ENCODE results near the gene GIPC1. TPM values are rescaled to one million over a fixed set of nuclear protein-coding genes. Genes with fewer than 3 reads are reported as not detected.

GIPC1 gene
- total RNA-seq, 1 experiment from 2014 or later: 160 TPM

DNA sequence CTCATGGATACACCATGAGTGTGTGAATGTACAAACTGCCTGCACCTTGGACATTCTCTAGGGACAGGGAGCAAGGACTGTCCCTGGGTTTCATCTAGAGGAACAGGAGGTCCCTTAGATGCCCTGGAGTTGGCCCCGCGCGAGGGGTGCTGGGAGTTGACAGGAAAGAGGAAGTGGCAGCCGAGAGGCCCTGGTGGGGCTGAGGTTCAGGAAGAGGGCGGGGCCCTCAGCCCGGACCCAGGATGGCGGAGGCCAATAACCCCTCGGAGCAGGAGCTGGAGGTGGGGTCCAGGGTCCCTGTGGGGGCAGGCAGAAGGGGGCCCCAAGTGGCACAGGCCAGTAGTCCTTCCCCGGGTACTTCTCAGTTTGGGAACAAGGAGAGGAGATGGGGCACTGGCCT lies 55.9 kb downstream of the GIPC1 start:
- H3K27me3 ChIP-seq (ENCODE audit: control insufficient read depth, insufficient read depth, low read length): no peaks in the 10 kb centered on the region
- TF ChIP-seq, protein P1, sequence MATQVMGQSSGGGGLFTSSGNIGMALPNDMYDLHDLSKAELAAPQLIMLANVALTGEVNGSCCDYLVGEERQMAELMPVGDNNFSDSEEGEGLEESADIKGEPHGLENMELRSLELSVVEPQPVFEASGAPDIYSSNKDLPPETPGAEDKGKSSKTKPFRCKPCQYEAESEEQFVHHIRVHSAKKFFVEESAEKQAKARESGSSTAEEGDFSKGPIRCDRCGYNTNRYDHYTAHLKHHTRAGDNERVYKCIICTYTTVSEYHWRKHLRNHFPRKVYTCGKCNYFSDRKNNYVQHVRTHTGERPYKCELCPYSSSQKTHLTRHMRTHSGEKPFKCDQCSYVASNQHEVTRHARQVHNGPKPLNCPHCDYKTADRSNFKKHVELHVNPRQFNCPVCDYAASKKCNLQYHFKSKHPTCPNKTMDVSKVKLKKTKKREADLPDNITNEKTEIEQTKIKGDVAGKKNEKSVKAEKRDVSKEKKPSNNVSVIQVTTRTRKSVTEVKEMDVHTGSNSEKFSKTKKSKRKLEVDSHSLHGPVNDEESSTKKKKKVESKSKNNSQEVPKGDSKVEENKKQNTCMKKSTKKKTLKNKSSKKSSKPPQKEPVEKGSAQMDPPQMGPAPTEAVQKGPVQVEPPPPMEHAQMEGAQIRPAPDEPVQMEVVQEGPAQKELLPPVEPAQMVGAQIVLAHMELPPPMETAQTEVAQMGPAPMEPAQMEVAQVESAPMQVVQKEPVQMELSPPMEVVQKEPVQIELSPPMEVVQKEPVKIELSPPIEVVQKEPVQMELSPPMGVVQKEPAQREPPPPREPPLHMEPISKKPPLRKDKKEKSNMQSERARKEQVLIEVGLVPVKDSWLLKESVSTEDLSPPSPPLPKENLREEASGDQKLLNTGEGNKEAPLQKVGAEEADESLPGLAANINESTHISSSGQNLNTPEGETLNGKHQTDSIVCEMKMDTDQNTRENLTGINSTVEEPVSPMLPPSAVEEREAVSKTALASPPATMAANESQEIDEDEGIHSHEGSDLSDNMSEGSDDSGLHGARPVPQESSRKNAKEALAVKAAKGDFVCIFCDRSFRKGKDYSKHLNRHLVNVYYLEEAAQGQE (IDR thresholded peaks at IDR 0.05; ENCODE audit: insufficient read depth in 1 of 2, low read depth in 2 of 2, low read length in 1 of 2): no peak
- no peak for TF ChIP-seq TCF7L2 (IDR thresholded peaks at IDR 0.05; ENCODE audit: low read depth, low read length)
- ChIA-PET POLR2A (no interaction called here), CTCF (no interaction called here)
- no peaks in the 10 kb centered on the region for H3K9me3 ChIP-seq (ENCODE audit: control insufficient read depth, insufficient read depth, low read depth, low read length)
- peaks cover 5% of the 10 kb centered on the region for H3K4me1 ChIP-seq (ENCODE audit: control insufficient read depth, insufficient read depth, low read length)
- in situ Hi-C loops (cut with HindIII; ENCODE audit: low pct_unique_long_range_greater_than_20kb, low sequenced_read_pairs): no loop called here
- H3K4me3 ChIP-seq (ENCODE audit: low read depth in 2 of 2, low read length in 2 of 2): no peak overlapping the region
- no peak overlapping the region for H3K27ac ChIP-seq (ENCODE audit: low read length)
- intact Hi-C loops (cut with micrococcal nuclease; ENCODE audit: unreplicated experiment): no loop called here
- BruUV-seq (replicated peaks): no TSS peak
- ATAC-seq (no peak), DNase-seq (ENCODE audit: low read depth, low spot score) (no peak)
- no peaks in the 10 kb centered on the region; the same call in 1 of the 2 replicates for H3K36me3 ChIP-seq (ENCODE audit: control insufficient read depth, insufficient read depth, low read length)

DNA sequence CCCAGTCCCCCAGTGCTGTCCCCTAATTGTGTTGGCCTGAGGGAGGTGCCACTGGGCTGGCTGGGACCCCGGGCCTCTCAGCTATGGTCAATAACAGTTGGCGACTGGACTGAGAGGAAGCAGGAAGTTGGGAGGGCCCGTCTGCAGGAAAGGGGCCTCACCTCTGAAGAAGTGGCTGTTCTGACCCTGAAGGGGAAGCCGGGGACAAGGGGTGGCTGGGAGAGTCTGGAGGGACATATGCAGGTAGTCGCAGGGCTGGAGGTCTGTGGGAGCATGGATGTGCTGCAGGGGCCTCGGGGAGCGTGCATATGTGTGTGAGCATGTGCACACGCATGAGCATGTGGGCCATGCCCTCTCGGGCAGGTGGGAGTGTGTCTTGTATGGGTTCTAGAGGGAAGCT lies 56.9 kb downstream of the GIPC1 start:
- no peaks in the 10 kb centered on the region for H3K36me3 ChIP-seq (ENCODE audit: control insufficient read depth, insufficient read depth, low read length)
- CTCF ChIA-PET: no interaction called here
- H3K4me1 ChIP-seq (ENCODE audit: control insufficient read depth, insufficient read depth, low read length): peaks cover 8% of the 10 kb centered on the region
- no peak overlapping the region for H3K4me3 ChIP-seq (ENCODE audit: low read depth in 2 of 2, low read length in 2 of 2)
- no peak overlapping the region for H3K27ac ChIP-seq (ENCODE audit: low read length)
- no TSS peak for BruUV-seq (replicated peaks)
- no peak for DNase-seq (ENCODE audit: low read depth, low spot score)
- in situ Hi-C loops (cut with HindIII; ENCODE audit: low pct_unique_long_range_greater_than_20kb, low sequenced_read_pairs): no loop called here
- POLR2A ChIA-PET: no interaction called here
- H3K27me3 ChIP-seq (ENCODE audit: control insufficient read depth, insufficient read depth, low read length): no peaks in the 10 kb centered on the region
- ATAC-seq: no peak
- no peaks in the 10 kb centered on the region for H3K9me3 ChIP-seq (ENCODE audit: control insufficient read depth, insufficient read depth, low read depth, low read length)
- TF ChIP-seq SIN3A (IDR thresholded peaks at IDR 0.05; ENCODE audit: borderline replicate concordance, insufficient read depth, low read depth, low read length): no peak
- TF ChIP-seq TCF7L2 (IDR thresholded peaks at IDR 0.05; ENCODE audit: low read depth, low read length): no peak
- TF ChIP-seq, protein P1 (IDR thresholded peaks at IDR 0.05; ENCODE audit: insufficient read depth in 1 of 2, low read depth in 2 of 2, low read length in 1 of 2): no peak
- TF ChIP-seq POLR2AphosphoS5 (IDR thresholded peaks at IDR 0.05; ENCODE audit: low read depth, low read length): no peak
- TF ChIP-seq, protein P2, sequence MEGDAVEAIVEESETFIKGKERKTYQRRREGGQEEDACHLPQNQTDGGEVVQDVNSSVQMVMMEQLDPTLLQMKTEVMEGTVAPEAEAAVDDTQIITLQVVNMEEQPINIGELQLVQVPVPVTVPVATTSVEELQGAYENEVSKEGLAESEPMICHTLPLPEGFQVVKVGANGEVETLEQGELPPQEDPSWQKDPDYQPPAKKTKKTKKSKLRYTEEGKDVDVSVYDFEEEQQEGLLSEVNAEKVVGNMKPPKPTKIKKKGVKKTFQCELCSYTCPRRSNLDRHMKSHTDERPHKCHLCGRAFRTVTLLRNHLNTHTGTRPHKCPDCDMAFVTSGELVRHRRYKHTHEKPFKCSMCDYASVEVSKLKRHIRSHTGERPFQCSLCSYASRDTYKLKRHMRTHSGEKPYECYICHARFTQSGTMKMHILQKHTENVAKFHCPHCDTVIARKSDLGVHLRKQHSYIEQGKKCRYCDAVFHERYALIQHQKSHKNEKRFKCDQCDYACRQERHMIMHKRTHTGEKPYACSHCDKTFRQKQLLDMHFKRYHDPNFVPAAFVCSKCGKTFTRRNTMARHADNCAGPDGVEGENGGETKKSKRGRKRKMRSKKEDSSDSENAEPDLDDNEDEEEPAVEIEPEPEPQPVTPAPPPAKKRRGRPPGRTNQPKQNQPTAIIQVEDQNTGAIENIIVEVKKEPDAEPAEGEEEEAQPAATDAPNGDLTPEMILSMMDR (IDR thresholded peaks at IDR 0.05): no peak
- intact Hi-C loops (cut with micrococcal nuclease; ENCODE audit: unreplicated experiment): no loop called here

All from Panc1 (cell line).